ENCODE results near the gene ITGB4.

- TF ChIP-seq EZH2 (IDR thresholded peaks at IDR 0.05; ENCODE audit: insufficient read depth, low read length) = no peak
- TF ChIP-seq CTCF (IDR thresholded peaks at IDR 0.05; ENCODE audit: insufficient read depth, low read depth, low read length) = no peak
These were observed 37.0 kb upstream of the ITGB4 start for GRCh38 chr17:75684249-75684648.
